Measurements from ENCODE around the gene LY6G5C. TPM values are rescaled to one million over a fixed set of nuclear protein-coding genes. Genes with fewer than 3 reads are reported as not detected.

The LY6G5C gene
- total and polyA plus RNA-seq, 9 of the 15 experiments (the other 6 are each of a cell fraction or from before 2014, with no cell fraction given): 0.10 to 0.67 (median 0.46) TPM; not detected in 4

DNA sequence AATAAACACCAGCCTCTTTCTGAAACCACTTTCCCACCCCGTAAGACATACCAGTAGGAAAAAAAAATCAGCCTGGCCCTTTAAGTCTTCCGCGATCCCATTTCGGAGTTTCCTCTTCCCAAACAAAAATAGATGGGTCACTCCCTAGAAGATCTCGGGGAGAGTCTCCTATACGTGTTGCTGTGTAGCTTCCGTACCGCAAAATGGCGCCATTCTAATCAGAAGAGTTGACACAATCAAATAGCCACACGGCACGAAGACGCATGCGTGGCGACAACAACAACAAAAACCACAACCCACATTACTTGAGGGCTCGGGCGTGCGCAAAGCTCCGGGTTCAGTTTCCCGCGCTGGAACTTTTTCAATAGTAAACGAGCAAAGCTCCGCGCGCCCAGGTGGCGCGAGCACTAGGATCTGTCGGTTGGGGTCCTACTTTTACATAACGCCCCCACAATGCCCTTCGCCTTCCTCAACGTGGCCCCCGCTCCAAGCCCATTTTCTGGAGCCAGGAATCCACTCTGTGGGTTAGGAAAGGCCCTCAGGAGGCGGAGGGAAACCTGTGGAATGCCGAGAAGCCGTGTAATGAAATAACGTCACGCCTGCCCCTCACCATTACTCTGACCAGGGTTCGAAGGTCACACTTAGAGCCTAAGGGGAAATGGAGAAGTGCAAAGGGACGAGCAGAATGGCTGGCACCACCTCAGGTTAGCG lies 15.9 kb downstream of the LY6G5C start, which contains the start of gene GPANK1 (continued):
- TF ChIP-seq PCBP1 (IDR thresholded peaks at IDR 0.05; ENCODE audit: low read depth, low read length, poor library complexity, severe bottlenecking) (no peak), POLR3G (IDR thresholded peaks at IDR 0.05; ENCODE audit: extremely low read depth, insufficient read length, insufficient replicate concordance) (no peak), NFYB (IDR thresholded peaks at IDR 0.05; ENCODE audit: extremely low read depth, insufficient read length) (no peak), SREBF1 (IDR thresholded peaks at IDR 0.05; ENCODE audit: borderline replicate concordance, low read depth, low read length) (no peak), HMGXB4 (CRISPR knock-in tag; IDR thresholded peaks at IDR 0.05) (no peak; the same call in 1 of the 2 replicates), ZC3H8 (IDR thresholded peaks at IDR 0.05) (peak; percentile 85), FOXJ3 (CRISPR knock-in tag; IDR thresholded peaks at IDR 0.05) (no peak; the same call in 1 of the 2 replicates), PTTG1 (tag; IDR thresholded peaks at IDR 0.05; ENCODE audit: low read depth) (no peak), TFAM (CRISPR knock-in tag; conservative IDR thresholded peaks at IDR 0.05) (no peak), ATF4 (CRISPR knock-in tag; IDR thresholded peaks at IDR 0.05) (peak; percentile 28; the same call in 1 of the 2 replicates), NR4A1 (CRISPR knock-in tag; IDR thresholded peaks at IDR 0.05) (peak; percentile 28; the same call in 1 of the 2 replicates), NR4A1 (tag; IDR thresholded peaks at IDR 0.05) (peak; percentile 67; the same call in 1 of the 2 replicates), ZZZ3 (IDR thresholded peaks at IDR 0.05) (no peak), TAF15 (IDR thresholded peaks at IDR 0.05; ENCODE audit: low read depth, low read length) (no peak), CREB3 (tag; conservative IDR thresholded peaks at IDR 0.05; ENCODE audit: low read depth) (peak; percentile 66; the same call in 1 of the 2 replicates), RNF2 (IDR thresholded peaks at IDR 0.05) (no peak), ZNF76 (CRISPR knock-in tag; IDR thresholded peaks at IDR 0.05; ENCODE audit: borderline replicate concordance) (no peak), ZNF324 (CRISPR knock-in tag; IDR thresholded peaks at IDR 0.05) (peak; percentile 9; the same call in 1 of the 2 replicates)
- TF ChIP-seq, protein P1, sequence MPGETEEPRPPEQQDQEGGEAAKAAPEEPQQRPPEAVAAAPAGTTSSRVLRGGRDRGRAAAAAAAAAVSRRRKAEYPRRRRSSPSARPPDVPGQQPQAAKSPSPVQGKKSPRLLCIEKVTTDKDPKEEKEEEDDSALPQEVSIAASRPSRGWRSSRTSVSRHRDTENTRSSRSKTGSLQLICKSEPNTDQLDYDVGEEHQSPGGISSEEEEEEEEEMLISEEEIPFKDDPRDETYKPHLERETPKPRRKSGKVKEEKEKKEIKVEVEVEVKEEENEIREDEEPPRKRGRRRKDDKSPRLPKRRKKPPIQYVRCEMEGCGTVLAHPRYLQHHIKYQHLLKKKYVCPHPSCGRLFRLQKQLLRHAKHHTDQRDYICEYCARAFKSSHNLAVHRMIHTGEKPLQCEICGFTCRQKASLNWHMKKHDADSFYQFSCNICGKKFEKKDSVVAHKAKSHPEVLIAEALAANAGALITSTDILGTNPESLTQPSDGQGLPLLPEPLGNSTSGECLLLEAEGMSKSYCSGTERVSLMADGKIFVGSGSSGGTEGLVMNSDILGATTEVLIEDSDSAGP (CRISPR knock-in tag; IDR thresholded peaks at IDR 0.05): peak; percentile 87
